CD4-positive, CD25-positive, alpha-beta regulatory T cell (primary cell): ENCODE results near the gene TMEM45A. TPM values are rescaled to one million over a fixed set of nuclear protein-coding genes. Genes with fewer than 3 reads are reported as not detected.
"Not testable (repeated sequence)": the region's sequence is repeated elsewhere in the genome, so short reads cannot be mapped to it uniquely, and the experiment has no call there.

Experiments
- ATAC-seq, 2 donors: fragments of 150-1000 bp; cut with Tn5 transposase; one replicate each; pipeline ENCODE4 v1.10.0; 2021; ENCODE audit warnings: low read depth in 2 of 2, moderate number of reproducible peaks in 2 of 2, moderate library complexity in 1 of 2
- DNase-seq, 3 donors: peaks; one replicate each; pipeline versions ENCODE4 v3.0.0 to v3.0.0-alpha.2; 2012 to 2022; ENCODE audit warnings: mixed read lengths in 1 of 3
- H3K27ac ChIP-seq: one replicate; pipeline ENCODE4 v1.7.0; 2013; ENCODE audit warnings: mild to moderate bottlenecking, low read length; ENCODE audit not compliant: insufficient read depth, poor library complexity, severe bottlenecking
- H3K27me3 ChIP-seq: one replicate; pipeline ENCODE4 v1.7.0; 2013; ENCODE audit warnings: low read length; ENCODE audit not compliant: control insufficient read depth, insufficient read depth
- H3K36me3 ChIP-seq: one replicate; pipeline ENCODE4 v1.7.0; 2013; ENCODE audit warnings: mild to moderate bottlenecking, low read length, moderate library complexity; ENCODE audit not compliant: control insufficient read depth, insufficient read depth
- H3K4me1 ChIP-seq: 2 replicates; pipeline ENCODE4 v1.7.0; 2013; ENCODE audit warnings: mild to moderate bottlenecking, low read length; ENCODE audit not compliant: insufficient read depth, control insufficient read depth, poor library complexity, severe bottlenecking
- H3K4me3 ChIP-seq: one replicate; pipeline ENCODE4 v1.7.0; 2013; ENCODE audit warnings: low read depth, mild to moderate bottlenecking, low read length, moderate library complexity
- H3K9me3 ChIP-seq, 2 experiments: 1 replicate in 1 of 2; 2 replicates in 1 of 2; pipeline ENCODE4 v1.7.0; 2013; ENCODE audit warnings: low read length in 2 of 2, mild to moderate bottlenecking in 1 of 2, moderate library complexity in 1 of 2; ENCODE audit not compliant: control insufficient read depth in 2 of 2
- H3K27ac Mint-ChIP-seq, 3 donors: one replicate each; pipeline ENCODE4 v1.8.0; 2020 to 2022; ENCODE audit warnings: mild to moderate bottlenecking in 3 of 3, mixed read lengths in 3 of 3, moderate library complexity in 2 of 3
- H3K27me3 Mint-ChIP-seq: one replicate; pipeline ENCODE4 v1.8.0; 2022; ENCODE audit warnings: mild to moderate bottlenecking, mixed read lengths
- H3K36me3 Mint-ChIP-seq: one replicate; pipeline ENCODE4 v1.8.0; 2020; ENCODE audit warnings: mixed read lengths
- H3K4me1 Mint-ChIP-seq, 4 donors: one replicate each; pipeline ENCODE4 v1.8.0; 2020 to 2022; ENCODE audit warnings: mixed read lengths in 4 of 4, mild to moderate bottlenecking in 1 of 4
- H3K4me3 Mint-ChIP-seq, 4 donors: one replicate each; pipeline ENCODE4 v1.8.0; 2020 to 2022; ENCODE audit warnings: mild to moderate bottlenecking in 4 of 4, mixed read lengths in 4 of 4, moderate library complexity in 3 of 4
- H3K9me3 Mint-ChIP-seq, 7 donors: one replicate each; pipeline ENCODE4 v1.8.0; 2020 to 2022; ENCODE audit warnings: mixed read lengths in 7 of 7, mild to moderate bottlenecking in 3 of 7, moderate library complexity in 2 of 7
- polyA plus RNA-seq, 4 donors: library from polyadenylated mRNA; unstranded; fragments of 300-500 nt; fragmentation: Illumina TruSeq; gene quantifications; one replicate each; pipeline ENCODE4 v1.2.3, GENCODE V29; 2021
- total RNA-seq: library from RNA; stranded (reverse); gene quantifications from one replicate; pipeline ENCODE4 v1.2.3, GENCODE V29; 2022

Gene TMEM45A
- total and polyA plus RNA-seq, 5 donors from 2014 or later: 0.39 TPM; not detected in 4

DNA sequence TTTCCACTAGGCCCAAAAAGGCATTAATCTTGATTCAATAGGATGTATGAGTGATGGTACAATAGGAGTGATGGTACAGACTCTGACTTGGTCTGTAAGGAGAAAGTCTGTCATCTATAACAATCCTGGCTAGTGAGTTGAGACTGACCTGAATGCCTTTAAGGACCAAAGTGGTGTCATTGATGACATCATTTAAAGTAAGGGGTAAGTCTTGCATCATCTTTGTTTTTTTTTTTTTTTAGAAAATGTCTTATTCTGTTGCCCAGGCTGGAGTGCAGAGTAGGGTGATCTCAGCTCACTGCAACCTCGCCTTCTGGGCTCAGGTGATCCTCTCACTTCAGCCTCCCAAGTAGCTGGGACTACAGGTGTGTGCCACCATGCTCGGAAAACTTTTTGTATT is 5.6 kb upstream of the TMEM45A start:
- no peaks in the 10 kb centered on the region for H3K4me1 ChIP-seq
- no peaks in the 10 kb centered on the region for H3K36me3 Mint-ChIP-seq
- H3K4me3 ChIP-seq: no peak overlapping the region
- peaks cover 20% of the 10 kb centered on the region for H3K27me3 Mint-ChIP-seq
- H3K4me1 Mint-ChIP-seq: peaks cover 0 to 3% (median 1%) of the 10 kb centered on the region in 4 donors
- no peaks in the 10 kb centered on the region for H3K36me3 ChIP-seq
- peaks cover 26% of the 10 kb centered on the region for H3K27me3 ChIP-seq
- no peak for ATAC-seq
- no peak overlapping the region for H3K4me3 Mint-ChIP-seq
- H3K27ac ChIP-seq: no peak overlapping the region
- H3K27ac Mint-ChIP-seq: no peak overlapping the region
- H3K9me3 Mint-ChIP-seq: peaks cover 0 to 10% (median 0%) of the 10 kb centered on the region in 7 donors
- no peak for DNase-seq
- H3K9me3 ChIP-seq: no peaks in the 10 kb centered on the region

DNA sequence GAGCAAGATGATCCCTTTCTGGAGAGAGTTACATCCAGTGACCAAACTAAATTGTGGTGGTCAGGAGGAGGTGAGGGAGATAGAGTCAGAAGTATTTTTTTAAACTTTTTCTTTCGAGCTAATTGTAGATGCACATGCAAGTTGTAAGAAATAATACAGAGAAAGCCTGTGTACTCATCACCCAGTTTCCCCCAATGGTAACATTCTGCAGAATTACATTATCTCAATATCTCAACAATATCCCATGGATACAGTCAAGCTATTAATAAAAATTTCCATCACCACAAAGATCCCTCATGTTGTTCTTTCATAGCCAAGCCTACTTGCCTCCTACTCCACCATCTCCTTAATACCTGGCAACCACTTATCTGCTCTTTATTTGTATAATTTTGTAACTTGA is 3.3 kb upstream of the TMEM45A start:
- Mint-ChIP-seq H3K27ac (no peak overlapping the region), H3K27me3 (peaks cover 31% of the 10 kb centered on the region), H3K4me3 (no peak overlapping the region), H3K36me3 (no peaks in the 10 kb centered on the region), H3K4me1 (peaks cover 4 to 14% (median 6%) of the 10 kb centered on the region in 4 donors), H3K9me3 (peaks cover 0 to 9% (median 0%) of the 10 kb centered on the region in 7 donors)
- ATAC-seq (no peak), DNase-seq (no peak)
- no peak overlapping the region for H3K4me3 ChIP-seq
- peaks cover 14% of the 10 kb centered on the region for H3K4me1 ChIP-seq
- peaks cover 34% of the 10 kb centered on the region for H3K27me3 ChIP-seq
- no peak overlapping the region for H3K27ac ChIP-seq
- no peaks in the 10 kb centered on the region for H3K36me3 ChIP-seq
- H3K9me3 ChIP-seq: no peaks in the 10 kb centered on the region

DNA sequence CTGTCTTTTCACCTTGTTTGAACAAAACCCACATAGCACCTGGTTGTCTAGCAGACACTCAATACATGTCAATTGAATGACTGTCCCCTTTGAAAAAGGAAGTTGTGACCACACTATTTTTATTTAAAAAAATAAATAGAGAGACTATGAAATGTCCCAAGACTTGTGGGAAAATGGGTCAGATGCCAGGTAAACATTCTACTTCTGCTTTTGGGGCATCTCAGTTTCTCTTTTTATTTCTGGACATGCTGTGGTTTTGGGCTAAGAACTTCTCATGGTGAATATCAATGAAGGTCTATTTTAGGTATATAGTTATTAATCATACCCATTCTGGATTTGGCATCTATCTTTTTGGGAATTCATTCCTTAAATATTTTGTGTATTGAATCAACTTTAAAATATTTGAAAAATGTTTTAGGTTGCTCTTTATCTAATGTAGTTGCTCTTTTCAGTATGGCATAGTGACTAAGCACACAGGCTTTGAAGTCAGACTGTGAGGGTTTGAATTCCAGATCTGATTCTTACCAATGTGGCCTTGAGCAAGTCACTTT is 4.4 kb downstream of the TMEM45A start:
- no peak for ATAC-seq
- no peak for DNase-seq
- Mint-ChIP-seq H3K36me3 (no peaks in the 10 kb centered on the region), H3K27ac (no peak overlapping the region), H3K4me1 (peaks cover 4 to 12% (median 6%) of the 10 kb centered on the region in 4 donors), H3K27me3 (peaks cover 29% of the 10 kb centered on the region), H3K4me3 (no peak overlapping the region), H3K9me3 (peaks cover 0 to 2% (median 0%) of the 10 kb centered on the region in 7 donors)
- H3K4me3 ChIP-seq: no peak overlapping the region
- H3K4me1 ChIP-seq: peaks cover 14% of the 10 kb centered on the region
- no peaks in the 10 kb centered on the region for H3K36me3 ChIP-seq
- no peaks in the 10 kb centered on the region for H3K9me3 ChIP-seq
- no peak overlapping the region for H3K27ac ChIP-seq
- peaks cover 25% of the 10 kb centered on the region for H3K27me3 ChIP-seq

DNA sequence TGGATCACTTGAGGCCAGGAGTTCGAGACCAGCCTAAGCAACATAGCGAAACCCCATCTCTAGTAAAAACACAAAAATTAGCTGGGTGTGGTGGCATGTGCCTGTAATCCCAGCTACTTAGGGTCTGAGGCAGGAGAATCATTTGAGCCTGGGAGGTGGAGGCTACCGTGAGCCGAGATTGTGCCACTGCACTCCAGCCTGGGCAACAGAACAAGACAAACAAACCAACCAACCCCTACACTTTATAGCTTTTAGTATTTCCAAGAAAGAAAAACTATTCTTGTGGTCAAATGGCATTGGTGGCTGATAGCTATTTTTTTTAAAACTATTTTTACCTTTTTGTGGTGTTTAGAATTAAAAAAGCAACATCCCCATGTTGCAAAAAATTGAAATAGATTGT is 7.2 kb downstream of the TMEM45A start:
- Histone ChIP-seq H3K9me3 (no peaks in the 10 kb centered on the region), H3K27ac (no peak overlapping the region), H3K27me3 (peaks cover 12% of the 10 kb centered on the region), H3K36me3 (no peaks in the 10 kb centered on the region), H3K4me3 (no peak overlapping the region), H3K4me1 (no peaks in the 10 kb centered on the region)
- peaks cover 0 to 1% (median 0%) of the 10 kb centered on the region in 7 donors for H3K9me3 Mint-ChIP-seq
- DNase-seq (no peak), ATAC-seq (no peak)
- H3K27me3 Mint-ChIP-seq: peaks cover 16% of the 10 kb centered on the region
- H3K36me3 Mint-ChIP-seq: no peaks in the 10 kb centered on the region
- no peak overlapping the region for H3K27ac Mint-ChIP-seq
- H3K4me3 Mint-ChIP-seq: no peak overlapping the region
- H3K4me1 Mint-ChIP-seq: no peaks in the 10 kb centered on the region

DNA sequence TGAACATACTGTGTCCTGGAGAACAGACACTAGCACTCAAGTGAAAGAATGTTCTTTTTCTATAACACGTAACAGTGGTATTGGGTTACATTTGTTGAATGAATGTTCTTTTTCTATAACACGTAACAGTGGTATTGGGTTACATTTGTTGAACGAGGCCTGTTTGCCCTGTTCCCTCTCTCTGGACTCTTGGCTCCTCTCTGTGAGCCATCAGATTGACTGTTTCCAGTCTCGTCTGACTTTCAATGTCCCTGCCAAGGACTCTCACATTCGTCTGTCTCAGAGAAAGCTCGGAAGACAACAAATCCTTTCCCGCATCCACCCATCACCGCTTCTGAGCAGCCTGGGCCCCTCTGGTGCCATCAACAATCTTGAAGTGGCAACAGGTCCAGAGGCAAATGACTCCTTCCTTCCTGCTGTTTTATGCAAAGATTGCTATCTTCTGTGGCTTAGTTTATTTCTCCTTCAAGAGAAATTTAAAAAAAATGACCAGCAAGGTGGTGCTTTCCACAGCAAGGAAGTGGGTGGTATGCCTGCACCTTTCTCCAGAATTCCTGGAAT is 8.0 kb downstream of the TMEM45A start:
- Mint-ChIP-seq H3K27ac (no peak overlapping the region), H3K27me3 (peaks cover 8% of the 10 kb centered on the region), H3K4me3 (no peak overlapping the region), H3K4me1 (no peaks in the 10 kb centered on the region), H3K9me3 (peaks cover 0 to 1% (median 0%) of the 10 kb centered on the region in 7 donors), H3K36me3 (no peaks in the 10 kb centered on the region)
- H3K9me3 ChIP-seq: no peaks in the 10 kb centered on the region
- ATAC-seq (no peak), DNase-seq (no peak)
- no peaks in the 10 kb centered on the region for H3K36me3 ChIP-seq
- no peak overlapping the region for H3K4me3 ChIP-seq
- peaks cover 9% of the 10 kb centered on the region for H3K27me3 ChIP-seq
- no peak overlapping the region for H3K27ac ChIP-seq
- H3K4me1 ChIP-seq: no peaks in the 10 kb centered on the region

DNA sequence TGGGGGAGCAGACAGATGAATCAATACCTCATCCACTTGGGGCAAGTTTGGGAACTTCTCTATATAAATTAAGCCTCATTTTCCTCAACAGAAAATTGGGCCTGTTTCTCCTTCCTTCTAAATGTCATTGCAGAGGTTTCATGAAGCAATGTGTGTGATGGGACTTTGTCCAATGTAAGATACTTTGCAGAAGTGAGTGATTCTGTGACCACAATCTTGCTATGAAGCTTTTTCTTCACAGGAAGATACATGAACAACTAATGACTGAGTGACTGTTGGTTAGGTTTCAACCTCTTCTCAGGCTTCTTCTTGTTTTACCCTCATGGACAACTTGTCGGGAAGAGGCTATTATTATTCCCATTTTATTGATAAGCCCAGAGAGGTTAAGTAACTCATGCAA is 11.0 kb downstream of the TMEM45A start:
- peaks cover 8% of the 10 kb centered on the region for H3K27me3 ChIP-seq
- H3K36me3 ChIP-seq: no peaks in the 10 kb centered on the region
- H3K4me3 ChIP-seq: no peak overlapping the region
- no peaks in the 10 kb centered on the region for H3K9me3 ChIP-seq
- no peak for ATAC-seq
- no peaks in the 10 kb centered on the region for H3K4me1 ChIP-seq
- Mint-ChIP-seq H3K4me3 (no peak overlapping the region), H3K36me3 (no peaks in the 10 kb centered on the region), H3K9me3 (no peaks in the 10 kb centered on the region), H3K4me1 (no peaks in the 10 kb centered on the region), H3K27ac (no peak overlapping the region), H3K27me3 (peaks cover 6% of the 10 kb centered on the region)
- no peak for DNase-seq
- no peak overlapping the region for H3K27ac ChIP-seq

DNA sequence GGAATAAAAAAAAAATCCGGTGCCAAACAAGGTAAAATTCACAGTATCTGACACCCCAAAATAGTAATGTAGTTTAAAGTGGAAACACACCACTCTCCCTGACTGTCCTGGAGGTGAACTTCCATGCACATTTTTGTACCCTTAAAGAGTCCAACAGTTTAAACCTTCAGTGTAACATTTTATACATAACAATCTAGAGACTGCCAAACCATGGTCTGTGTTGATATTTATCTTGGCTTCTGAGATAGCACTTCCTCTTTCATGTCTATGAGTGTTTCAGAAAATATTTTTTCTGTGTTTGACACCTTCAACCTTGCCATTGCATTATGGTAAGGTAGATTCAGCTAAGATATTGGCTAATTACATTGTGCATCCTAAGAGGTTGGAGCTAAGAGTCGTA is 13.9 kb downstream of the TMEM45A start:
- DNase-seq (no peak), ATAC-seq (no peak)
- H3K4me1 Mint-ChIP-seq: no peaks in the 10 kb centered on the region
- peaks cover 9% of the 10 kb centered on the region for H3K27me3 Mint-ChIP-seq
- peaks cover 0 to 2% (median 0%) of the 10 kb centered on the region in 7 donors for H3K9me3 Mint-ChIP-seq
- H3K36me3 ChIP-seq: no peaks in the 10 kb centered on the region
- no peak overlapping the region for H3K4me3 ChIP-seq
- no peaks in the 10 kb centered on the region for H3K9me3 ChIP-seq
- H3K36me3 Mint-ChIP-seq: no peaks in the 10 kb centered on the region
- H3K27me3 ChIP-seq: peaks cover 8% of the 10 kb centered on the region
- no peak overlapping the region for H3K4me3 Mint-ChIP-seq
- no peak overlapping the region for H3K27ac Mint-ChIP-seq
- H3K4me1 ChIP-seq: no peaks in the 10 kb centered on the region
- H3K27ac ChIP-seq: no peak overlapping the region

DNA sequence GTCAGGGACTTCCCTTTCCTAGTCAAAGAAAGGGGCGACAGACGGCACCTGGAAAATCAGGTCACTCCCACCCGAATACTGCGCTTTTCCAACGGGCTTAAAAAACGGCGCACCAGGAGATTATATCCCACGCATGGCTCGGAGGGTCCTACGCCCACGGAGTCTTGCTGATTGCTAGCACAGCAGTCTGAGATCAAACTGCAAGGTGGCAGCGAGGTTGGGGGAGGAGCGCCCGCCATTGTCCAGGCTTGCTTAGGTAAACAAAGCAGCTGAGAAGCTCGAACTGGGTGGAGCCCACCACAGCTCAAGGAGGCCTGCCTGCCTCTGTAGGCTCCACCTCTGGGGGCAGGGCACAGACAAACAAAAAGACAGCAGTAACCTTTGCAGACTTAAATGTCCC is 17.4 kb downstream of the TMEM45A start:
- not testable (repeated sequence) for H3K27me3 ChIP-seq, H3K27ac ChIP-seq, H3K36me3 Mint-ChIP-seq, H3K9me3 ChIP-seq, H3K4me3 ChIP-seq, H3K4me3 Mint-ChIP-seq, H3K27ac Mint-ChIP-seq, ATAC-seq, H3K9me3 Mint-ChIP-seq, H3K4me1 Mint-ChIP-seq, H3K4me1 ChIP-seq, H3K27me3 Mint-ChIP-seq, DNase-seq, H3K36me3 ChIP-seq
